CD4-positive, alpha-beta T cell treated with Interleukin-1 beta for 1 hour (primary cell): ENCODE measurements around the gene DAO.

Experiments
- DNase-seq, 2 donors: peaks; one replicate each; pipeline ENCODE4 v3.0.0-alpha.2; 2020 to 2022

The DAO gene

GRCh38 chr12:108928695-108929094 lies 48.8 kb downstream of the DAO start:
- no peak for DNase-seq

DNA sequence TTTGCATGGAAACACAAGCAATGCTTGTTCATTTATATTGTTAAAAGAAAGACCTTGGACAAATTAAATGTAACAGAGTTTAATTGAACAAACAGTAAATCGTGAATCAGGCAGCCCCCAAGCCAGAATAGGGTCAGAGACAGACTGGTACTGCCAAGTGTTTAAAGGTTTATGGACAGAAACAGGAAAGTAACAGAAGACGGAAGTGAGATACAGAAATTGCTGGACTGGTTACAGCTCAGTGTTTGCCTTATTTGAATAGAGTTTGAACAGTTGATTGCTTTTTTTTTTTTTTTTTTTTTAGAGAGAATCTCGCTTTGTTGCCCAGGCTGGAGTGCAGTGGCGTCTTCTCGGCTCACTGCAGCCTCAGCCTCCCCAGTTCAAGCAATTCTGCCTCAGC lies 50.3 kb downstream of the DAO start:
- no peak for DNase-seq

- no peak for DNase-seq
These were observed 50.9 kb downstream of the DAO start for GRCh38 chr12:108930756-108931155.

DNA sequence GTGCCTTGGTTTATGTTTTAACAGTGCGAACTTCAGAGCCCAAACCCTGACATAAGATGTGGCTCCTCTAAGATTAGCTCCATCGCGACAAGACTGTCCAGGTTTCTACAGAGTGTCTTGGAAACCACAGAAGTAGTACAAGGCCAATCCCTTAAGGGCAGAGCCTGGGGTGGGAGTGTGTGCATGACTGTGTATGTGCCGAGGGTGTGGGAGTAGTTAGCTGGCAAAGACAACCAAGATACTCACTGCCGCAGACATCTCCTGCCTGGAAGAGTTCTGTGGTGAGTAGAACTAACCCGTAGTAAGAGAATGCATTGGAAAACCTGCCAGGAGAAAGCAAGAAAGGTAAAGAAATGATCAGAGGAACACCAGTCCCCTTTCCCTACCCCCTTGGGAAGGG lies 54.1 kb downstream of the DAO start:
- no peak for DNase-seq

GRCh38 chr12:108935159-108935763 lies 55.4 kb downstream of the DAO start:
- no peak for DNase-seq

- DNase-seq: no peak
These were observed 58.5 kb downstream of the DAO start for GRCh38 chr12:108938247-108938924.

DNA sequence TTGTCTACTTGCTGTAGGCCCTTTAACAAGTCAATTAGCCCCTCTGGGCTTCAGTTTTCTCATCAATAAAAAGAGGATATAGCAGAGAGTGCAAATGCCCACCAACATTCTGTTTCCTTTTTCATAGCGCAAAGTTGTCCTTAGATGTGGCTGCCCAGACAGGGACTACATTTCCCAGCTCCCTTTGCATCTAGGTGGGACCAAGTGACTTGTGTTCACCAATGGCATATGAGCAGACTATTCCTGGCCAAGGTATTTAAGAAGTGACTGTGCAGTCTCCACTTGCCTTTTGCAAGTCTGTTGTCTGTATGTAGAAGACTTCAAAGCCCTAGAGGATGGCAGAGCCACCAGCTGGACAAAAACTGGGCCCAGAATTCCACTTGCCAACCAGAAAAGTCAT lies 59.7 kb downstream of the DAO start:
- peak; percentile 23 to 35 for DNase-seq

DNA sequence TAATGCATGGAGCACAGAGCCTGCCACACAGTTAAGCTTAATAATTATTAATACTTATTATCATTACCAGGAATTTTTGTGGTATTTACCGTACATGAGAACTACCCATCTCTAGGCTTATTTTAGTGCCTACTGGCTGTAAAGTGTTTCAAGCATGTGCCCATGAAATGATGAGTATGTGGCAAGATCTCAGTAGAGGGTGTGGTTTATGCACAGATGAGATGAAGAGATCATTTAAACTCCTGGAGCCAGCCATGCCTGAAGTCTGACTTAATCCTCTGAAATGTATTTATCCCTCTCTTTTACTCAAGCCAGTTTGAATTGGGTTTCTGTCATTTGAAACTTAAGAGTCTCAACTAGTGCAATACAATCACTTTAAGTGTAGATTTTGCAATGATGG lies 60.2 kb downstream of the DAO start:
- no peak for DNase-seq

DNA sequence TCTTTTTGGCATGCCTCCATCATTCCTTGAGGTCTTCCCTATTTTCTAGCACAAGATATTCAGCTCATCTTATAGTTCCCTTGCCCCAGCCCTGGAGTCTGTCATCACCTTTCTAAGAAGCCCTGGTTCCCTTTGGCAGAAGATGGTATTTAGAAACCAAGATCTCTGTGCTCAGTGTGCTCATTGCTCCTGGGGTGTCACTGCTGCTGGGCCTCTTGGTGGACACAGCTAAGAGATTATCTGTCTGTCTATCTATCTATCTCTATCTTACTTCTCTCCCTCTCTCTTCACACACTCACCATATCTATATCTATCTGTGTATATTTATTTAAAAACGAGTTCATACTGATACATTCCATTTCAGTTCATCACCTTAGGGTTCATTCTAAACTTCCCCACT lies 67.2 kb downstream of the DAO start:
- no peak for DNase-seq

DNA sequence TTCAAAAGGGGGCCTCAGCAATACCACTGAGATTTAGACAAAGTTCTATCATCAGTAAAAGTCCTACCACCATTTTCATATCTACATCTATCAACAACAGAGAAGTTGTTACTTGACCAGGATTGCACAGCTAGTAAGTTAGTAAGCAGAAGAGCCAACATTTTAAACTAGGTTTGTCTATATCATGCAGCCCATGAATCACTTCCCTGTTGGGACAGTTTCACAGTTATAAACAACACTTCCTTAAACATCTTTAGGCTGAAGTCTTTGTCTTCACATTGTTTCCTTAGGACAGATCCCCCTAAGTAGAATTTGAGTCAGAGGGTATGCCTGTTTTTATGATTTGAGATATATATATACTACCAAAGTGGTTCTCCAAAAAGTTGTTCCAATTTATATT lies 68.5 kb downstream of the DAO start:
- DNase-seq: no peak

DNA sequence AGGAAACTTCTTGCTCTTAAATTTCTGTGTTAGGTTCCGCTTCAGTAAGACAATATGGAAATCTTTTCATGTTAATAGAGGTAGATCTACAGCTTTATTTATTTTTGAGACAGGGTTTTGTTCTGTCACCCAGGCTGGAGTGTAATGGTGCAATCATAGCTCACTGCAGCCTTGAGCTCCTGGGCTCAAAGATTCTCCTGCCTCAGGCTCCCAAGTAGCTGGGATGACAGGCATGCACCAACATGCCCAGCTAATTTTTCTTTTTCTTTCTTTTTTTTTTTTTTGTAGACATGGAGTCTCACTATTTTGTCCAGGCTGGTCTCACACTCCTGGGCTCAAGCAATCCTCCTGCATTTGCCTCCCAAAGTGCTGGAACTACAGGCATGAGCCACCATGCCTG lies 70.1 kb downstream of the DAO start:
- DNase-seq: no peak
